HPDE6-E6E7 (cell line): Measurements from ENCODE around the gene PKNOX1.
"Not testable (repeated sequence)": the region's sequence is repeated elsewhere in the genome, so short reads cannot be mapped to it uniquely, and the experiment has no call there.

Experiments
- DNase-seq: peaks from one replicate; pipeline ENCODE4 v3.0.0; 2011; ENCODE audit warnings: missing footprints; ENCODE audit errors: extremely low spot score

Gene PKNOX1

DNA sequence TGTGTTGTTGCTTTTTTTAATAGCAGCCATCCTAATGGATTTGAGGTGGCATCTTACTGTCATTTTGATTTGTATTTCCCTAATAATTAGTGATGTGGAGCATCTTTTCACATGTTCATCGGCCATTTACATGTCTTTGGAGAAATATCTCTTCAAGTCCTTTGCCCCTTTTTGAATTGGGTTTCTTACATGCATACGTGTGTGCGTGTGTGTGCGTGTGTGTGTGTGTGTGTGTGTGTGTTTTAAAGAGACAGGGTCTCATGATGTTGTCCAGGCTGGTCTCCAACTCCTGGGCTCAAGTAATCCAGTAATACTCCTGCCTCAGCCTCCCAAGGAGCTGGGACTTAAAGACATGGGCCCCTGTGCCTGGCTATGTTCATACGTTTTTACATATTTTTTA lies 9.5 kb downstream of the PKNOX1 start:
- DNase-seq: no peak

DNA sequence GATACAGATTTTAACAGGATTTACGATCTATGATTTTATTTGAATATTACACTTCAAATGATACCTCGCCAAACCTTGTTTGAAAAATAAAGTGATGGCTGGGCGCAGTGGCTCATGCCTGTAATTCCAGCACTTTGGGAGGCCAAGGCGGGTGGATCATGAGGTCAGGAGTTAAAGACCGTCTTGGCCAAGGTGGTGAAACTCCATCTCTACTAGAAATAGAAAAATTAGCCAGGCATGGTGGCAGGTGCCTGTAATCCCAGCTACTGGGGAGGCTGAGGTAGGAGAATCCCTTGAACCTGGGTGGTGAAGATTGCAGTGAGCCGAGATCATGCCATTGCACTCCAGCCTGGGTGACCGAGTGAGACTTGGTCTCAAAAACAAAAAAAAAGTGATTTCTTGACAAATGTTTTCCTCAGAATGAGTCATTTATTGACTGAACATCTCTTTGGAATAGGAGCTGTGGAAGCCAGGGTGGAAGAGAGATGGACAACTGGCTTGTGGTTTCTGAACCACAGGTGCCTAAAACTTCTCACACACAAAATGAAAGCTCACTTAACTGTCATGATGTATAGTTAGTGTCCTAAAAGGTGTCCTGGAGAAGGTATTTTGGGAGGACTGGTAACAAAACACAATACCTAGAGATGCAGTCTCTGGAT lies 11.9 kb downstream of the PKNOX1 start:
- DNase-seq: no peak

DNA sequence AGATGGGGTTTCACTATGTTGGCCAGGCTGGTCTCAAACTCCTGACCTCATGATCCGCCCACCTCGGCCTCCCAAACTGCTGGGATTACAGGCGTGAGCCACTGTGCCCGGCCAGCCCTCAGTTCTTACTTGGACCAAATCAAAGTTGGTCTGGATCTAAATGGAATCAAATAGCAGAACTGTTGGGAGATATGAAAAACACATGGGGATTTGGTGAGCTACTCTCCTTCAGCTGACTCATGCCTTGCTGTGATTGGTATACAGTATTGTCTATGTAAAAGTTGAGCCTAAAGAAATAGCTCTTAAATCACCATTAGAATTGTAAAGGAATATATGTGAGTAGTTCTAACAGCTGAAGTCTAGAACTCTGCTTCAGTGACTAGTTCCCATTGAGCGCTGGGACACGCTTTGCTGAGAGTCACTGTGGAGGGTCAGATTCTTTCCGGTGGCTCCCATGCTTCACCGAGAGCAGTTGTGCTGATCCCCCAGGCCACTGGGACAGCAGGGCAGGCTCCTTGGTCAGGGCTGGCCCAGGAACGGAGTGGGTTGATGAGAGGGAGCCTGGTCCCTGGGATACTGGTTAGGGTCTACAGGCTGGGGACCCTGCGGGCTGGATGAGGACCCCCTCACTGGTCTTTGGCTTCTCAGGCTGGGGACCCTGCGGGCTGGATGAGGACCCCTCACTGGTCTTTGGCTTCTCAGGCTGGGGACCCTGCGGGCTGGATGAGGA lies 14.0 kb downstream of the PKNOX1 start:
- DNase-seq: no peak

DNA sequence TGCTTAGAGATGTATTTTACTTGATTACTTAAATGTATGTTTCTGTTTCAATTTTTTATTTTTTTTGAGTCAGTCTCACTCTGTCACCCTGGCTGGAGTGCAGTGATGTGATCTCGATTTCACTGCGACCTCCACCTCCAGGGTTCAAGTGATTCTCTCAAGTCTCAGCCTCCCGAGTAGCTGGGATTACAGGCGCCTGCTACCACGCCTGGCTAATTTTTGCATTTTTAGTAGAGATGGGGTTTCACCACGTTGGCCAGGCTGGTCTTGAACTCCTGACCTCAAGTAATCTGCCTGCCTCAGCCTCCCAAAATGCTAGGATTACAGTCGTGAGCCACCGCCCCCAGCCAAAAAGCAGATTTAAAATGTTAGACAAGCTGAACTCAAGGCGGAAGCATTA lies 15.0 kb downstream of the PKNOX1 start:
- DNase-seq: not testable (repeated sequence)

DNA sequence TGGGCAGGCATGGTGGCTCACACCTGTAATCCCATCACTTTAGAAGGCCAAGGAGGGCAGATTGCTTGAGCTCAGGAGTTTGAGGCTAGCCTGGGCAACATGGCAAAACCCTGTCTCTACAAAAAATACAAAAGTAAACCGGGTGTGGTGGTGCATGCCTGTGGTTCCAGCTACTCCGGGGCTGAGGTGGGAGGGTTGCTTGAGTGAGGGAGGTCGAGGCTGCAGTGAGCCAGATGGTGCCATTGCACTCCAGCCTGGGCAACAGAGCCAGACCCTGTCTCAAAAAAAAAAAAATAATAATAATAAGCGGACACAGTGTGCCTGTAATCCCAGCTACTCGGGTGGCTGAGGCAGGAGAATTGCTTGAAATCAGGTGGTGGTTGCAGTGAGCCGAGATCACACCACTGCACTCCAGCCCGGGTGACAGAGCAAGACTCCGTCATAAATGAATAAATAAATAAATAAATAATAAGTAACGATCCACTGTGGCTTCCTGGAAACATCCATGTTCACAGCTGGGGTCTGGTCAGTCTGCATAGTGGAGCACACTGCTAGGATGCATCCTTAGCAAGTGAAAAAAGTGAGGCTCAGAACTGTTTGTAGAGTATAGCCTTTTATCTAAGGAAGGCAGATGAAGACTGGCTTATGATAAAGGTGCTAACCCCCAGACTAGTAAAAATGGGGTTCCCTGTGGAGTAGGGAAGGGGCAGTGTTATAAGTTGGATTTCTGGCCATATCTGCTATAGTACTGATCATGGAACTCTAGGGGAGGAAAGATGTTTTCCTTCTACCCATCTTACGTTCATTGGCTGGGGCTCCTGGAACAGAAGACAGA lies 15.7 kb downstream of the PKNOX1 start:
- no peak for DNase-seq

DNA sequence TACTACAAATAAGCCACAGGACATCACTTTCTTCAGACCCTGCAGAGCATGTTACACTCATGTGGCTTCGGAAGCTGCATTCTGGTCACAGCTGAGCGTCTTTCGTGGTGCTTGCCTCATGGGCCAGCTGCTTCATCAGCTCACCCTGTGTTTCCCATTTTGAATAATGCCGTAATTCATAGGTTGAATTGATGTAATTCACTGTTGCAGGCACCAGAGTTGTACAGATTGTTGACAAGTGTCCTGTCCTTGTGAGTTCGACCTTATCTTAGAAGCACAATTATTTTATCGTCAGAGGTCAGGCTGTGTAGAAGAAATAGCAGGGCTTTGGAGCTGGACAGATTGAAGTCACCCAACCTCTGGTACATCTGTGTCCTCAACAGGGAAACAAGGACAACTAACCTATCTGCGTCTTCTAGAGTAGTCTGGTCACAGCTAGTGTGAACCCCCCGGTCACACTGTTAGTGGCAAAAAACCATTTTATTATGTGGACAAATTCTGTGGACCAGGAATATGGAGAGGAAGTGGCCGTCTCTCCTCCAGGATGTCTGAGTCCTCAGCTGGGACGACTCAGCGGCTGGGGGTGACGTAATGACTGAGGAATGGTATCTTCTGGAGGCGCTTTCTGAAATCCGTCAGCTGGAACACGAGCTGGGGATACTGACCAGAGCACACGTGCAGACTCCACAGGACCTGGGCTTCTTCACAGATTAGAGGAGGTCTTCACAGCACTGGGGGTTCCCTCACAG lies 17.8 kb downstream of the PKNOX1 start:
- DNase-seq: no peak

DNA sequence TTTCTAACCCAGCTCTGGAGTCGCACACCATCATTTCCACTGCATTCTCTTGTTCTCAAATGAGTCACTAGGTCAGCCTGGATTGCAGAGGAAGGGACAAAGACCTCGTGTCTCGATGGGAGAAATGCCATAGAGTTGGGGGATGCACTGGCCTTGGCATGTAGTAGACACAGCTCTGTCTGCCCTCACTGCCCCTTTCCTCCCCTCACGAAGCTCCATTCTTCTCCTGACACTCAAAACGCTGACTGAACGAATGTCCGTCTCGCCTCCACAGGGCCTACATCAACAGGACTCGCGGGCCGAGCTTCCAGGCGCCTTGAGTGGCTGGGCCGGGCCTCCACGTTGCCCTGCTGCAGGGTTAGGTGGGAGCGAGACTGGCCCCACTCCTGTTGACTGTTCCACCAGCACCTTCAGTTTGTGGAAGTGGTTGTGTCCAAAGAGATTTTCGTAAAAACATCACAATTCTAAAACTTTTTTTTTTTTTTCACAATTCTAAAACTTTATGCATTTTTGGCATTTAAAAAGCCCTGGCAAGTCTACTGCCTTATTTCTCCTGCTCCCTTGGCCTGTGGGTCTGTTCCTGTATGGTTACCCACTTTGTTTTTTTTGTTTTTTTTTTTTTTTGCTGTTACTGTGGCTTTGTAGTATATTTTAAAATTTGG lies 18.8 kb downstream of the PKNOX1 start:
- DNase-seq: no peak

DNA sequence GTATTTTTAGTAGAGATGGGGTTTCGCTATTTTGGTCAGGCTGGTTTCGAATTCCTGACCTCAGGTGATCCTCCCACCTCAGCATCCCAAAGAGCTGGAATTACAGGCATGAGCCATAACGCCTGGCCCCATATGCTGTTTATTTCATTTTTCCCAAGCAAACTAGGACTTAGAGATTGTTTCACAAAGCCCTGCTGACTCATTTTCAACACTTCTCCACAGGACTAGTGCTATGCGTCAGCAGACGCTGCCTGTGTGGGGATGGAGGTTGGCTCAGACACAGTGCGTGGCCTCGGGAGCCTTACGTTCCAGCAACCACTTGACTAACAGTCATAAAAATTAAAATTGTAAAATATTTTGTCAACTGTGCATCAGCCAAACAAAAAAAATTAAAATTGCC lies 22.7 kb downstream of the PKNOX1 start:
- no peak for DNase-seq

DNA sequence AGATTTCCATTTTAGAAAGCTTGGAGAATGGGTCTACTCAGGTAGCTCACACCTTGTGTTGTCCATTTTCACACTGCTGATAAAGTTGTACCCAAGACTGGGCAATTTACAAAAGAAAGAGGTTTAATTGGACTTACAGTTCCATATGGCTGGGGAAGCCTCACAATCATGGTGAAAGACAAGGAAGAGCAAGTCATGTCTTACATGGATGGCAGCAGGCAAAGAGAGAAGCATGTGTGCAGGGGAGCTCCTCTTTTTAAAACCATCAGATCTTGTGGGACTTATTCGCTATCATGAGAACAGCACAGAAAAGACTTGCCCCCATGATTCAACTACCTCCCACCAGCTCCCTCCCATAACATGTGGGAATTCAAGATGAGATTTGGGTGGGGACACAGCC lies 23.6 kb downstream of the PKNOX1 start:
- DNase-seq: not testable (repeated sequence)

DNA sequence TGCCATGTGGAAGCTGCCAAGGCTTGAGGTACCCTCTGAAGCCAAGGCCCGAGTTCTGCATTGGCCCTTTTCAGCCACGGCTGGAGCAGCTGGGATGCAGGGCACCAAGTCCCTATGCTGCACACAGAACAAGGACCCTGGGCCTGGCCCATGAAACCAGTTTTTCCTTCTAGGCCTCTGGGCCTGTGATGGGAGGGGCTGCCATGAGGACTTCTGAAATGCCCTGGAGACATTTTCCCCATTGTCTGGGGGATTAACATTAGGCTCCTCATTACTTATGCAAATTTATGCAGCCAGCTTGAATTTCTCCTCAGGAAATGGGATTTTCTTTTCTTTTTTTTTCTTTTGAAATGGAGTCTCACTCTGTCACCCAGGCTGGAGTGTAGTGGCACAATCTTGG lies 24.8 kb downstream of the PKNOX1 start:
- DNase-seq: not testable (repeated sequence)

DNA sequence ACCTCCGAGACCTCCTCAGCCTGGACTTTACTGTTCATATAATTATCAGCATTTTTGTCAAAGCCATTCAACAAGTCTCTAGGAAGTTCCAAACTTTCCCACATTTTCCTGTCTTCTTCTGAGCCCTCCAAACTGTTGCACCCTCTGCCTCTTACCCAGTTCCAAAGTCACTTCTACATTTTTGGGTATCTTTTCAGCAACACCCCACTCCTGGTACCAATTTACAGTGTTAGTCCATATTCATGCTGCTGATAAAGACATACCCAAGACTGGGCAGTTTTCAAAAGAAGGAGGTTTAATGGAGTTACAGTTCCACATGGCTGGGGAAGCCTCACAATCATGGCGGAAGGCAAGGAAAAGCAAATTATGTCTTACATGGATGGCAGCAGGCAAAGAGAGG lies 25.7 kb downstream of the PKNOX1 start:
- DNase-seq: not testable (repeated sequence)

DNA sequence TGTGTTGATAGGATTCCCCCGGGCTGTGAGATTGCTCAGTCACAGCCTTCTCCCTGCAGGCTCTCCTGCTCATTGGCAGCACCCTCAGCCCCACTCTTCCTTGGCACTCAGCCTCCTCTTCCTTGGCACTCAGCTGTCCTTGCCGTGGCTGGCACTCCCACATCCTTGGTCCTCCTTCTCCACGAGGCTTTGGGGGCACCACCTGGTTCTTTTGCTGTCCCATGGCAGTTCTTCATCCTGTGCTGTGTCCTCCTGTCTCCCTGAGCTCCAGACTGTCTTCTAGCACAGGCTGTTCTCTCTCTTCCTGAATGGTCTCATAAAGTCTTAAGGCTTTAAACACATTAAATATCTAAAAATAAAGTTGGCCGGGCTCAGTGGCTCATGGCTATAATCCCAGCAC lies 27.0 kb downstream of the PKNOX1 start:
- no peak for DNase-seq

DNA sequence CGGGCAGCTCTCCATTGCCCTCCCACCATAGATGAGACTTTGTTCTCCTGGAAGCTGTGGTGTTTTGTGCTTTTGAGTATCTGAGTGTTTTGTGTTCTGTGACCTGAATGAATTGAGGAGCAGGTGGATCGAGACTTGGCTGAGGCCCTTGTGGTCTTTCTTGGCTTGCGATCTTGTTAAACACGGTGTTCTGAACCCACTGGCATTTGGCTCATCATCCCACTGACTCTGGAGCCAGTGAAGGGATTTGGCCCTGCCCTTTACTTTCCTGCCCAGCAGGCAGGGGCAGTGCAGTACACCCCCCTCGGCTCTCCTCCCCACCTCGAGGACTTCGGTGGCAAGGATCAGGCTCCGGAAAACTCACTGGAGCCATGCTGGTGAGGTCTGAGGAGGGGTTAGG lies 30.6 kb downstream of the PKNOX1 start:
- DNase-seq: no peak

DNA sequence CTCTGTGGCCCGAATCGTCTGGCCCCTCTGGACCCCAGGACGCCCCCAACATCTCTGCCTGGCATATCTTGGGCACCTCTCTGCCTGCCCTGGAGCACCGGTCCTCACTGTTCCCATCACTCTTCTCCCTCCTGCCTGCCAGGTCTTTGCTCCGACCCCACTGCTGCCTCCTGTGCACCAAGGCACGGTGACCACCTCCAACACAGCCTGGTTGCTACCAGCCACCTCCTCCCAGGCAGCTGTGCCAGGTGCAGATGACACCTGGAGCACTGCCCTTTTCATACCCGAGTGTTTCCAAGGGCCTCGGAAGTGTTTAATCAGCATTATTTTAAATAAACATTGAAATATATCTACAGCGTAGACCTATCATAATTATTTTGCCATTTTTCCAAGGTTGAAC lies 31.3 kb downstream of the PKNOX1 start:
- DNase-seq: no peak

DNA sequence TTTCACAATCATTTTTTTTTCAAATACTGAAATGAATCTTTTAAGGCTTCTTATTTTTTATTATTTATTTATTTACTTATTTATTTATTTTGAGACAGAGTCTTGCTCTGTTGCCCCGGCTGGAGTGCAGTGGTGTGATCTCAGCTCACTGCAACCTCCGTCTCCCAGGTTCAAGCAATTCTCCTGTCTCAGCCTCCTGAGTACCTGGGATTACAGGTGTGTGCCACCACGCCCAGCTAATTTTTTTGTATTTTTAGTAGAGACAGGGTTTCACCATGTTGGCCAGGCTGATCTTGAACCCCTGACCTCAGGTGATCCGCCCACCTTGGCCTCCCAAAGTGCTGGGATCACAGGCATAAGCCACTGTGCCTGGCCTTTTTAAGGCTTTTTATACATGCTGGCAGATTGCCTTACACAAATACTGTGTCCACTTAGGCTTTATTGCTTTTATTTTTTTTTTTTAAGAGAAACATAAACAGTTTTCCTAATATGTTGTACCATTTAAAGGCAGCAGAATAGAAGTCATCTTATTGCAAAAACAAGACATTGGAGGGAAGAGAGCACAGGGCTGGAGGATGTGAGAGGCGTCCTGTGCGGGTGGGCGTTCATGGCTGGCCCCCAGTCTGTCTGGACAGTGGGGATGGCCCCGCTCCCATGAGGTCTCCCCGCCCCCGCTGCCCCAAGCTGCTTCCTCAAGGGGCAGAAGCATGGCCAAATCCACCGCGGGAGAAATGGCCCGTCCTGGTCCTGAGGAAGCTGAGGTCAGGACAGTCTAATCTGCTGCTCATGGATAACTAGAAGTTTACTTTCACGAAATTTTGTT lies 31.9 kb downstream of the PKNOX1 start:
- DNase-seq: not testable (repeated sequence)

DNA sequence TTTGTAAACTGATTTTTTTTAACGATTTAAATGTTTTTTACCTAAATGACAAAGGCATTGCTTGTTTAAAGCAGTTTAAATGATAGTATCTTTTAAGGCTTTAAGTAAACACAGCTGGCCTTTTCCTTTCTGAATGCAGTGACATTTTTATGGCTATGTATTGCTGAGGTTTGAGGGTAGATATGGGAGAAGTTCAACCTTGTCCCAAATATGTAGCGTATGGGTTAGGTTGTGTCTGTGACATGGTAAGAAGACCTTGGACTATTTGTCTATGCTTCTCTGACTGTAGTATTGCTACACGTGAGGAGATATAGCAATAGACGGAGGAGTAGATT lies 32.5 kb downstream of the PKNOX1 start:
- DNase-seq: no peak

DNA sequence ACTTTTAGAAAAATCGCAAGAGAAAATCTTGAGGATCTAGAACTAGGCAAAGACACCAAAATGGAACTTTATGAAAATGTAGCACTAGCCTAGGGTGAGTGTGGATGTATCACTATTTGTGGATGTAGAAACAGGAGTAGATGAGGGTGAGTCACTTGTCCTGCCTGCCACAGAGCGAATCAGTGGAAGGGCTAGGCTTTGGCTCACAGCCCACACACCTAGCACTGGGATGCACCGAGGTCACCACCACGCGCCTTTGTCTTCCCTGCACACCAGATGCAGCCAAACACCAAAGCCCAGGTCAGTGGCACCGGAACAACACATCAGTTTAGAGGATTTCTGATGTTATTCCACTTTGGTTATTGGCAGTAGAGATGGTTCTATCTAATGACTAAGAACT lies 38.2 kb downstream of the PKNOX1 start:
- peak; percentile 39 for DNase-seq

DNA sequence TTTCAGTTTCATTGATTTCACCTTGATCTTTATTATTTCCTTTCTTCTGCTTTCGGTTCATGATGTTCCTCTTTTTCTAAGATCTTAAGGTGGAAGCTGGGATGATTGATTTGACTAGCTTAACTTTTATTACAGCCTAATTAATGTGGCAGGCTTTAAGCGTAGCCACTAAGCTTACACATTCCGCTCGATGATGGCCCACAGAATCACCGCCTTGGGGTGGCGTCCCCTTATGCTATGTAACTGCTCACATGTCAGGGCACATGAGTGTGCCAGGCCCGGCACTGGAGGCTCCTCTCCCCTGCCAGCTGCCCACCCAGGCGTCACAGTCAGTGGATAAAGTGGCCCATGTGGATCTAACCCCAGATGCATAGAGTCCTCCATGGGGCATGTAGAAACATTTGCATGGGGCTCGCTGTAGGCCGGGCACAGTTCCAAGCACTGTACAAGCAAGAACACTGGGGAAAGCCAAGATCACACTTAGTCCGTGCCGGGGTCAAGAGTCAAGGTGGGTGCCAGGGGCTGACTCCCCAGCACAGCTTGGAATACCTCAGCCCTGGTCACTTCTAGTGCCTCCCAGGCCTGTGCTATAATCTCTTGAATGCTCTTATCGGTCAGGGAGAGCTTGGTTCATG lies 41.7 kb downstream of the PKNOX1 start:
- no peak for DNase-seq

DNA sequence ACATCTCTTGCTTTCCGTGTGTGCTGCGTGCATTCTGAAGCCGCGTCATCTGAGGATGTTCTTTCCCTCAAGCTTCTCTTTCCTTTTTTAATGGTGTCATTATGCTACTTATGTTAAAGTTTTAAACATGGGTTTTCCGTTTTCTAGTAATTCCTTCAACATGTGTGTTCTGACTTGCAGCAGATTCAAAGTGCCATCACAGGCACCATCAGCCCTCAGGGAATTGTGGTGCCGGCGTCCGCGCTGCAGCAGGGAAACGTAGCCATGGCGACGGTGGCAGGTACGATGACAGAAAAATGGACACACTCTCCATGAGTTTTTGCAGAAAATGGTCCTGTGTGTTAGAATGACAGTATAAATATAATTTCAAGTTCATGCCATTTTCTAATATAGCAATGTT lies 42.4 kb downstream of the PKNOX1 start:
- DNase-seq: no peak

DNA sequence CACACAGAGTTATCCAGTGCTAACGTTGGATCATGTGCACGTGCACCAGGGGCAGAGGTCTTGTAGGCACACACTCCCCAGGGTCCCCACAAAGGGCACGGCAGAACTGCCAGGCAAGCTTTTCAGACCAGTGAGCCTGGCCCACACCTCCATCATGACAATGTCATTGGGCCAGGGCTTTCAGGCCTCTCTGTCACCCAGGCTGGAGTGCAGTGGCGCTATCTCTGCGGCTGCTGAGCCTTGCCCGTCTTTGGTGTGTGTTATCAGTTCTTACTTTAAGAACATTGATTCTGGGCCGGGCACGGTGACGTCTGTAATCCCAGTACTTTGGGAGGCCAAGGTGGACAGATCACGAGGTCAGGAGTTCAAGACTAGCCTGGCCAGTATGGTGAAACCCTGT lies 44.2 kb downstream of the PKNOX1 start:
- DNase-seq: no peak
